ENCODE measurements around the gene COX6A2.

COX6A2 gene

GRCh38 chr16:31410082-31410481, 18.1 kb downstream of the COX6A2 start:
- DNase-seq (ENCODE audit: low read depth in 1 of 2, low spot score in 1 of 2) = no peak

DNA sequence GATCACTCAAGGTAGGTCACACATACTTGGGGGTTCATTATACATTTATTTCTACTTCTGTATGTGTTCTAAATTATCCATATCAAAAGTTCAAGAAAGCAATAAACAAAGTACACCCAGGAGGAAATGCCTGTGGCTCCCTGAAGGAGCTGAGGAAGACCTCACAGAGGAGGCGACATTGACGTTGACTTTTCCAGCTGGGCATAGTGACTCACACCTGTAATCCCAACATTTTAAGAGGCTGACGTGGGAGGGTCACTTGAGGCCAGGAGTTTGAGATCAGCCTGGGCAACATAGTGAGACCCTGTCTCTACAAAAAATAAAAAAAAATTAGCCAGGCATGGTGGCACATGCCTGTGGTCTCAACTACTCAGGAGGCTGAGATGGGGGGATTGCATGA, 18.7 kb downstream of the COX6A2 start:
- DNase-seq (ENCODE audit: low read depth in 1 of 2, low spot score in 1 of 2) = no peak

DNA sequence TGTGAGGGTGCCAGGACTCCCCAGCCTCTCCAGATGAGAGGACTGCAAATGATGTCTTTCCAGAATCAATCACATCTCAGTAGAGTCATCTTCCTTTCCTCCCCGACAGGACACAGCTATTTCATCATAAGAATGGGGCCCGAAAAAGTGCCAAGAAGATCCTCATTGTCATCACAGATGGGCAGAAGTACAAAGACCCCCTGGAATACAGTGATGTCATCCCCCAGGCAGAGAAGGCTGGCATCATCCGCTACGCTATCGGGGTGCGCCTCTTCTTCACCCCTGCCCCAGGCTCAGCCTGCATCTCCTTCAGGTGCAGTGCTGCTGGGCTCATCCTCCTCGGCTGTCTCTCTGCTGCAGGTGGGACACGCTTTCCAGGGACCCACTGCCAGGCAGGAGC, 20.8 kb downstream of the COX6A2 start:
- DNase-seq (ENCODE audit: low read depth in 1 of 2, low spot score in 1 of 2) = no peak

- no peak for DNase-seq (ENCODE audit: low read depth in 1 of 2, low spot score in 1 of 2)
These were observed 23.7 kb downstream of the COX6A2 start for GRCh38 chr16:31404353-31405064.

GRCh38 chr16:31403590-31404352, 24.4 kb downstream of the COX6A2 start:
- no peak for DNase-seq (ENCODE audit: low read depth in 1 of 2, low spot score in 1 of 2)

GRCh38 chr16:31402687-31403086, 25.5 kb downstream of the COX6A2 start:
- no peak for DNase-seq (ENCODE audit: low read depth in 1 of 2, low spot score in 1 of 2)

- DNase-seq (ENCODE audit: low read depth in 1 of 2, low spot score in 1 of 2) = no peak
These were observed 26.7 kb downstream of the COX6A2 start for GRCh38 chr16:31401436-31401835.

- DNase-seq (ENCODE audit: low read depth in 1 of 2, low spot score in 1 of 2) = no peak
These were observed 28.0 kb downstream of the COX6A2 start for GRCh38 chr16:31400191-31400590.

DNA sequence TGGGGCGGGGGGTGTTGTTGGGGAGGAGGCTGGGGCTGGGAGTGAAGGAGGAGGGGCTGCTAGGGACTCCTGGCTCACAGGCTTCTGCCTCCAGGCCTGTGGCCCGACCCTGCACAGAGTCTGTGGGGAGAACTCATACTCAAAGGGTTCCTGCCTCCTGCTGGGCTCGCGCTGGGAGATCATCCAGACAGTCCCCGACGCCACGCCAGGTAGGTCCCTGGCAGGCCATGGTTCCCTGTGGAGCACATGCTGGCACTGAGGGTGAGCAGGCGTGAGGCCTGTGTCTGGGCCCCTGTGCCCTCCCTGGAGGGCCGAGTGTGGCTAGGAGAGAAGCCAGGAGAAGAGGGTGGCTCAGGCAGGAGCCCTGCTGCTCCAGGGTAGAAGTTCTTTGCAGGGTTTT, 30.5 kb downstream of the COX6A2 start:
- no peak for DNase-seq (ENCODE audit: low read depth in 1 of 2, low spot score in 1 of 2)

GRCh38 chr16:31397096-31397660, 31.0 kb downstream of the COX6A2 start:
- no peak for DNase-seq (ENCODE audit: low read depth in 1 of 2, low spot score in 1 of 2)

- no peak for DNase-seq (ENCODE audit: low read depth in 1 of 2, low spot score in 1 of 2)
These were observed 32.5 kb downstream of the COX6A2 start for GRCh38 chr16:31395647-31396046.

- DNase-seq (ENCODE audit: low read depth in 1 of 2, low spot score in 1 of 2) = no peak
These were observed 35.1 kb downstream of the COX6A2 start, which contains the start of gene ITGAD for GRCh38 chr16:31393056-31393455. Gene ITGAD (plus strand): TSS chr16:31393335. CDS start chr16:31393361, 26 bp downstream.

DNA sequence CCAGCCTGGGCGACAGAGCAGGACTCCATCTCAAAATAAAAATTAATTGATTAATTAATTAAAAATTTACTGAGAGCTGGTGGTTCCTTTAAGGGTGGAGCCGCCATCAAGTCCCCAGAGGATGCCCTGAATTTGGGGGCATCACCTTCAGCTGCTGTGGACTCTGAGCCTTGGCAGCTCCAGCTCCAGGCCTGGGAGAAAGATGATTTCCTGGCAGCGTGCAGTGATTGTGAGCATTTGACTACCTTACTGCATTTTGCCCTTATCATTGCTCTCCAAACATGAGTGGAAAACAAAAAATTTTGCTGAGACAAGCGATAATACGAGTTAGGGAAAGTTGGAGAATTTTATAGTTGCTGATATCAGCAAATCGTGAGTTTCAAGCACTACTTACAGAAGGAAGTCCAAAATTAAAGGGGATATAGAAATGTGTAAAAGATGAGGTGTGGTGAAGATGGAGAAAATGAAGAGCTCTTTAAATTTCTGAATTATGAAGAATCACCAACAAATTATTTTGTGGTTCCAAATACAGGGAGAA, 37.6 kb downstream of the COX6A2 start:
- no peak for DNase-seq (ENCODE audit: low read depth in 1 of 2, low spot score in 1 of 2)

DNA sequence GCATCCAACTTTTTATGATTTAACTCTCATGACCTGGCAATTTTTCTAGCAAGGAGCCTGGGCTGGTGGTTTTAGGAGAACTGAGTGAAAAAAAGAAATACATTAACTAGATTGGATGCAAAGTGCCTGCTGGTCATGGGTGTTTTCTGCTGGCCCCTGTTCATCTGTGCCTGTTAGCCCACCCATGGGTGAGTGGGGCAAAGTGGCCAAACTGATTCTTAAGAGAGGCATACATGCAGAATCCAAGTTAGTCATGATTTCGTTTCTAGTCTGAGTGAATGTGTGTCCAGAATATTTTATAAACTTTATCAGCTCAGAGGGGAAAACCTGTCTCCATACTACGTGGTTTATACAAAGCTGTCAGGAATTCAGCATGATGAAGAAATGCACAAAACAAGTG, 39.6 kb downstream of the COX6A2 start:
- no peak for DNase-seq (ENCODE audit: low read depth in 1 of 2, low spot score in 1 of 2)

DNA sequence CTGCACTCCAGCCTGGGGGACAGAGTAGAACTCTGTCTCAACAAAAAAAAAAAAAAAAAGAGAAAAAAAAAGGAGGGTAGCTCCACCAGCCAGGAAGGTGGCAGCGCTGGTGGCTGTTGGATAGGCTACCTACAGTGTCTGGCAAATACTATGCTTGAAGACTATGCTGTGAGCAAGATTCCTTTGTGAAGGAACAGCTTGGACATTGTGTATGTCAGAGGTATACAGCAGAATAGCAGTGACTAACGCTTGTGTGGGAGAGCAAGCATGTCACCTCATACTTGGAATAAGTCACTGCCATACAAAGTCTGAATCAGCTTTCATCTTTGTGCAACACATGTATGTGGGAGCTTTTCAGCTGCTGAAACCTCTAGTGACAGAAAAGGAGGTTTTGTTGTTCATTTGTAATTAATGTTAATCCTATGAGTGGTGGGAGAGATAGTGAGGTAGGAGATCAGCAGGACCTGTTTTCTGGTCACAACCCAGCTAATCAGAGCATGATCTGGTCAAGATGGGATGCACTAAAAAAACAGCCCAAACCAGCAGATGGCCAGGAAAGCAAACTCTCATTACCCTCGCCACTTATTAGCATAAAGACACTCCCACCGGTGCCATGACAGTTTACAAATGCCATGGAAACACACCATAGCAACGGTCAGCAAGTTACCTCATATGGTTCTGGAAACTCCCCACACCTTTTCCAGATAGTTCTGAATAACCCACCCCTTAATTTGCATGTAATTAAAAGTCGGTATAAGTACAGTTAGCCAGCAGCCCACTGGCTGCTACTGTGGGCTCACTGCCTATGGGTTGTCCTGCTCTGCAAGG, 41.8 kb downstream of the COX6A2 start:
- no peak for DNase-seq (ENCODE audit: low read depth in 1 of 2, low spot score in 1 of 2)

DNA sequence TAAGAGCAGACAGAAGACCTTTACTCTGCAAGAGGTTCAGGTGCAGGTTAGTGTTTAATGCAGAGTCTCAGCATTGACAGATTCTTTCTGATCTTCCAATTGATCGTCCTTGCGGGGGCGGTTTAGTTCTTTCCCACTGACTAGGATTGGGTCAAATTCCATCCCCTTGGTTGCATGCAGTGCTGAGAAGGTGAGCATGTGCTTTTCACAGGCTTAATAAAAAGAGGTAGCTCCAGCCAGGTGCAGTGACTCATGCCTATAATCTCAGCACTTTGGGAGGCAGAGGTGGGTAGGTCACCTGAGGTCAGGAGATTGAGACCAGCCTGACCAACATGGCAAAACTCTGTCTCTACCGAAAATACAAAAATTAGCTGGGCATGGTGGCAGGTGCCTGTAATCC, 42.5 kb downstream of the COX6A2 start:
- DNase-seq (ENCODE audit: low read depth in 1 of 2, low spot score in 1 of 2) = no peak

GRCh38 chr16:31382485-31383161, 45.5 kb downstream of the COX6A2 start:
- peak; percentile 13 to 48 for DNase-seq (ENCODE audit: low read depth in 1 of 2, low spot score in 1 of 2)

DNA sequence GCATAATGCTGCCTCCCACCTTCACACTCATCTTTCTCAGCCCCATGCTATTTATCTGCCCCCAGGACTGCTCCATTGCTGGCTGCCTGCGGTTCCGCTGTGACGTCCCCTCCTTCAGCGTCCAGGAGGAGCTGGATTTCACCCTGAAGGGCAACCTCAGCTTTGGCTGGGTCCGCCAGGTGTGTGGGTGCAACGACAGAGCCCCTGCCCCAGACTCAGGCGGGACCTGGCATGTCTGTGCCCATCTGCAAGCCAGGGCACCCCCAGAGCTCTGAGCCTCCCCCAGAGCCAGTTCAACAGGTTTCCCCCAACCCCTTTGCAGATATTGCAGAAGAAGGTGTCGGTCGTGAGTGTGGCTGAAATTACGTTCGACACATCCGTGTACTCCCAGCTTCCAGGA, 48.0 kb downstream of the COX6A2 start:
- DNase-seq (ENCODE audit: low read depth in 1 of 2, low spot score in 1 of 2) = no peak
